GM19438 (cell line): ENCODE measurements around the gene SPEN.

ENCODE experiments used
- ATAC-seq: cut with Tn5 transposase; IDR thresholded peaks from one replicate; pipeline ENCODE4 v1.9.1; 2021; ENCODE audit warnings: low read depth; ENCODE audit not compliant: unreplicated experiment

The SPEN gene

GRCh38 chr1:15957221-15958095 is 110.0 kb downstream of the SPEN start:
- no peak for ATAC-seq

- no peak for ATAC-seq
Observed at GRCh38 chr1:15958111-15958510, 110.6 kb downstream of the SPEN start.

GRCh38 chr1:15958793-15959192 is 111.3 kb downstream of the SPEN start:
- ATAC-seq = no peak

- ATAC-seq = no peak
Observed at GRCh38 chr1:15959424-15959823, 111.9 kb downstream of the SPEN start.

GRCh38 chr1:15959827-15960446 is 112.4 kb downstream of the SPEN start:
- ATAC-seq = no peak

- ATAC-seq = no peak
Observed at GRCh38 chr1:15960808-15961207, 113.3 kb downstream of the SPEN start.

- no peak for ATAC-seq
Observed at GRCh38 chr1:15961492-15961891, 114.0 kb downstream of the SPEN start.

GRCh38 chr1:15962176-15962575 is 114.7 kb downstream of the SPEN start:
- ATAC-seq = no peak

GRCh38 chr1:15962671-15963362 is 115.3 kb downstream of the SPEN start:
- ATAC-seq = no peak

GRCh38 chr1:15963363-15963967 is 116.0 kb downstream of the SPEN start:
- no peak for ATAC-seq

GRCh38 chr1:15963968-15964648 is 116.6 kb downstream of the SPEN start:
- no peak for ATAC-seq

- no peak for ATAC-seq
Observed at GRCh38 chr1:15965228-15965767, 117.8 kb downstream of the SPEN start.

GRCh38 chr1:15966081-15966955 is 118.8 kb downstream of the SPEN start:
- ATAC-seq = peak; percentile 81

- no peak for ATAC-seq
Observed at GRCh38 chr1:15966956-15967344, 119.4 kb downstream of the SPEN start.

GRCh38 chr1:15968172-15968571 is 120.7 kb downstream of the SPEN start:
- no peak for ATAC-seq

- no peak for ATAC-seq
Observed at GRCh38 chr1:15969321-15969880, 121.9 kb downstream of the SPEN start.

- no peak for ATAC-seq
Observed at GRCh38 chr1:15970911-15971310, 123.4 kb downstream of the SPEN start.

GRCh38 chr1:15972409-15972808 is 124.9 kb downstream of the SPEN start:
- no peak for ATAC-seq

- no peak for ATAC-seq
Observed at GRCh38 chr1:15973772-15974171, 126.3 kb downstream of the SPEN start.
